ENCODE data around the gene TMEM92. TPM values are rescaled to one million over a fixed set of nuclear protein-coding genes. Genes with fewer than 3 reads are reported as not detected.
A peak's percentile ranks its signal among the peaks of the same experiment; 100 is the strongest.

TMEM92 gene
- total and polyA plus RNA-seq, 4 donors: 0.05 to 17.9 (median 4.0) TPM

DNA sequence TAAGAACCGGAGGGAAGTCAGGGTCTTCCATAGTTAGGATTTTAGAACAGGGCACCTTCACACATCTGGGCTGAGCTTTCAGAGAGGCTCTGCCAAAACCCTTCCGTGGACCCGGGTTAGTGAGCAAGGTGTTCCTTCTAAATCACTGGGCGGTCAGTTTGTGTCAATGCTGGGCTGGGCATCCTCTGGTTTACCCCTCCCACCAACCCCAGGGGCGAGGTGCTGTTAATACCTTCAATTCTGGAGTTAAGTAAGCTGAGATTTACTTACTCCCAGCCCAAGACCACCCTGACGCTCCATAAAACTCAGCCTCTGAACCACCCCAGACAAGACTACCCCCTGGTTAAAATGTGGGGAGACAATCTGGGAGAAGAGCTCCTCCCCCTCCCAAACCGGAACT is 1.0 kb downstream of the TMEM92 start:
- Histone ChIP-seq H3K27ac (ENCODE audit: low read depth in 1 of 2, low read length in 2 of 2) (no peak overlapping the region), H3K36me3 (ENCODE audit: control insufficient read depth in 4 of 4, insufficient read depth in 3 of 4, low read depth in 1 of 4, low read length in 3 of 4) (no peaks in the 10 kb centered on the region), H3K27me3 (ENCODE audit: control insufficient read depth in 4 of 4, insufficient read depth in 4 of 4, low read length in 3 of 4) (peaks cover 0 to 1% (median 0%) of the 10 kb centered on the region in 4 donors), H3K9me3 (ENCODE audit: control insufficient read depth in 4 of 4, low read length in 3 of 4) (no peaks in the 10 kb centered on the region), H3K4me3 (ENCODE audit: low read depth in 1 of 3, low read length in 3 of 3) (no peak overlapping the region), H3K4me1 (ENCODE audit: control insufficient read depth in 4 of 4, insufficient read depth in 4 of 4, low read length in 3 of 4) (peaks cover 4 to 21% (median 13%) of the 10 kb centered on the region in 4 donors), H3K9ac (ENCODE audit: low read depth in 1 of 2, low read length in 2 of 2) (peak overlapping the region in 1 of 2 donors; percentile 39)
- 62% methylated on average over 7 of the region's 7 CpGs for WGBS
- TF ChIP-seq FOXA2 (IDR thresholded peaks at IDR 0.05): no peak
- no peak for TF ChIP-seq RAD21 (IDR thresholded peaks at IDR 0.05)
- TF ChIP-seq YY1 (IDR thresholded peaks at IDR 0.05): no peak
- TF ChIP-seq, protein P1, sequence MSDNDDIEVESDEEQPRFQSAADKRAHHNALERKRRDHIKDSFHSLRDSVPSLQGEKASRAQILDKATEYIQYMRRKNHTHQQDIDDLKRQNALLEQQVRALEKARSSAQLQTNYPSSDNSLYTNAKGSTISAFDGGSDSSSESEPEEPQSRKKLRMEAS (IDR thresholded peaks at IDR 0.05): no peak
- no peak for TF ChIP-seq RXRA (IDR thresholded peaks at IDR 0.05)
- TF ChIP-seq, protein P2, sequence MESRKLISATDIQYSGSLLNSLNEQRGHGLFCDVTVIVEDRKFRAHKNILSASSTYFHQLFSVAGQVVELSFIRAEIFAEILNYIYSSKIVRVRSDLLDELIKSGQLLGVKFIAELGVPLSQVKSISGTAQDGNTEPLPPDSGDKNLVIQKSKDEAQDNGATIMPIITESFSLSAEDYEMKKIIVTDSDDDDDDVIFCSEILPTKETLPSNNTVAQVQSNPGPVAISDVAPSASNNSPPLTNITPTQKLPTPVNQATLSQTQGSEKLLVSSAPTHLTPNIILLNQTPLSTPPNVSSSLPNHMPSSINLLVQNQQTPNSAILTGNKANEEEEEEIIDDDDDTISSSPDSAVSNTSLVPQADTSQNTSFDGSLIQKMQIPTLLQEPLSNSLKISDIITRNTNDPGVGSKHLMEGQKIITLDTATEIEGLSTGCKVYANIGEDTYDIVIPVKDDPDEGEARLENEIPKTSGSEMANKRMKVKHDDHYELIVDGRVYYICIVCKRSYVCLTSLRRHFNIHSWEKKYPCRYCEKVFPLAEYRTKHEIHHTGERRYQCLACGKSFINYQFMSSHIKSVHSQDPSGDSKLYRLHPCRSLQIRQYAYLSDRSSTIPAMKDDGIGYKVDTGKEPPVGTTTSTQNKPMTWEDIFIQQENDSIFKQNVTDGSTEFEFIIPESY (IDR thresholded peaks at IDR 0.05): no peak
- no peak for TF ChIP-seq TAF1 (conservative IDR thresholded peaks at IDR 0.05)
- TF ChIP-seq, protein P3, sequence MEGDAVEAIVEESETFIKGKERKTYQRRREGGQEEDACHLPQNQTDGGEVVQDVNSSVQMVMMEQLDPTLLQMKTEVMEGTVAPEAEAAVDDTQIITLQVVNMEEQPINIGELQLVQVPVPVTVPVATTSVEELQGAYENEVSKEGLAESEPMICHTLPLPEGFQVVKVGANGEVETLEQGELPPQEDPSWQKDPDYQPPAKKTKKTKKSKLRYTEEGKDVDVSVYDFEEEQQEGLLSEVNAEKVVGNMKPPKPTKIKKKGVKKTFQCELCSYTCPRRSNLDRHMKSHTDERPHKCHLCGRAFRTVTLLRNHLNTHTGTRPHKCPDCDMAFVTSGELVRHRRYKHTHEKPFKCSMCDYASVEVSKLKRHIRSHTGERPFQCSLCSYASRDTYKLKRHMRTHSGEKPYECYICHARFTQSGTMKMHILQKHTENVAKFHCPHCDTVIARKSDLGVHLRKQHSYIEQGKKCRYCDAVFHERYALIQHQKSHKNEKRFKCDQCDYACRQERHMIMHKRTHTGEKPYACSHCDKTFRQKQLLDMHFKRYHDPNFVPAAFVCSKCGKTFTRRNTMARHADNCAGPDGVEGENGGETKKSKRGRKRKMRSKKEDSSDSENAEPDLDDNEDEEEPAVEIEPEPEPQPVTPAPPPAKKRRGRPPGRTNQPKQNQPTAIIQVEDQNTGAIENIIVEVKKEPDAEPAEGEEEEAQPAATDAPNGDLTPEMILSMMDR (IDR thresholded peaks at IDR 0.05; ENCODE audit: low read depth, low read length, missing input control): no peak
- TF ChIP-seq, protein P4, sequence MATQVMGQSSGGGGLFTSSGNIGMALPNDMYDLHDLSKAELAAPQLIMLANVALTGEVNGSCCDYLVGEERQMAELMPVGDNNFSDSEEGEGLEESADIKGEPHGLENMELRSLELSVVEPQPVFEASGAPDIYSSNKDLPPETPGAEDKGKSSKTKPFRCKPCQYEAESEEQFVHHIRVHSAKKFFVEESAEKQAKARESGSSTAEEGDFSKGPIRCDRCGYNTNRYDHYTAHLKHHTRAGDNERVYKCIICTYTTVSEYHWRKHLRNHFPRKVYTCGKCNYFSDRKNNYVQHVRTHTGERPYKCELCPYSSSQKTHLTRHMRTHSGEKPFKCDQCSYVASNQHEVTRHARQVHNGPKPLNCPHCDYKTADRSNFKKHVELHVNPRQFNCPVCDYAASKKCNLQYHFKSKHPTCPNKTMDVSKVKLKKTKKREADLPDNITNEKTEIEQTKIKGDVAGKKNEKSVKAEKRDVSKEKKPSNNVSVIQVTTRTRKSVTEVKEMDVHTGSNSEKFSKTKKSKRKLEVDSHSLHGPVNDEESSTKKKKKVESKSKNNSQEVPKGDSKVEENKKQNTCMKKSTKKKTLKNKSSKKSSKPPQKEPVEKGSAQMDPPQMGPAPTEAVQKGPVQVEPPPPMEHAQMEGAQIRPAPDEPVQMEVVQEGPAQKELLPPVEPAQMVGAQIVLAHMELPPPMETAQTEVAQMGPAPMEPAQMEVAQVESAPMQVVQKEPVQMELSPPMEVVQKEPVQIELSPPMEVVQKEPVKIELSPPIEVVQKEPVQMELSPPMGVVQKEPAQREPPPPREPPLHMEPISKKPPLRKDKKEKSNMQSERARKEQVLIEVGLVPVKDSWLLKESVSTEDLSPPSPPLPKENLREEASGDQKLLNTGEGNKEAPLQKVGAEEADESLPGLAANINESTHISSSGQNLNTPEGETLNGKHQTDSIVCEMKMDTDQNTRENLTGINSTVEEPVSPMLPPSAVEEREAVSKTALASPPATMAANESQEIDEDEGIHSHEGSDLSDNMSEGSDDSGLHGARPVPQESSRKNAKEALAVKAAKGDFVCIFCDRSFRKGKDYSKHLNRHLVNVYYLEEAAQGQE (IDR thresholded peaks at IDR 0.05): no peak
- no peak for TF ChIP-seq GABPA (IDR thresholded peaks at IDR 0.05 in 1 of 2, conservative IDR thresholded peaks at IDR 0.05 in 1 of 2)
- no peak for TF ChIP-seq SP1 (IDR thresholded peaks at IDR 0.05)
- TF ChIP-seq JUND (IDR thresholded peaks at IDR 0.05): no peak
- no peak for TF ChIP-seq NR2F2 (IDR thresholded peaks at IDR 0.05)
- TF ChIP-seq HNF4G (IDR thresholded peaks at IDR 0.05): no peak
- no peak for TF ChIP-seq EGR1 (IDR thresholded peaks at IDR 0.05; ENCODE audit: low read depth in 2 of 2)
- TF ChIP-seq, protein P5, sequence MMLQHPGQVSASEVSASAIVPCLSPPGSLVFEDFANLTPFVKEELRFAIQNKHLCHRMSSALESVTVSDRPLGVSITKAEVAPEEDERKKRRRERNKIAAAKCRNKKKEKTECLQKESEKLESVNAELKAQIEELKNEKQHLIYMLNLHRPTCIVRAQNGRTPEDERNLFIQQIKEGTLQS (IDR thresholded peaks at IDR 0.05): no peak
- no peak for TF ChIP-seq FOXA1 (IDR thresholded peaks at IDR 0.05)
- no peak for DNase-seq (ENCODE audit: low spot score)

Measured in liver (tissue), 9 donors.